Measurements from ENCODE around the gene HOXB3.

Gene HOXB3

DNA sequence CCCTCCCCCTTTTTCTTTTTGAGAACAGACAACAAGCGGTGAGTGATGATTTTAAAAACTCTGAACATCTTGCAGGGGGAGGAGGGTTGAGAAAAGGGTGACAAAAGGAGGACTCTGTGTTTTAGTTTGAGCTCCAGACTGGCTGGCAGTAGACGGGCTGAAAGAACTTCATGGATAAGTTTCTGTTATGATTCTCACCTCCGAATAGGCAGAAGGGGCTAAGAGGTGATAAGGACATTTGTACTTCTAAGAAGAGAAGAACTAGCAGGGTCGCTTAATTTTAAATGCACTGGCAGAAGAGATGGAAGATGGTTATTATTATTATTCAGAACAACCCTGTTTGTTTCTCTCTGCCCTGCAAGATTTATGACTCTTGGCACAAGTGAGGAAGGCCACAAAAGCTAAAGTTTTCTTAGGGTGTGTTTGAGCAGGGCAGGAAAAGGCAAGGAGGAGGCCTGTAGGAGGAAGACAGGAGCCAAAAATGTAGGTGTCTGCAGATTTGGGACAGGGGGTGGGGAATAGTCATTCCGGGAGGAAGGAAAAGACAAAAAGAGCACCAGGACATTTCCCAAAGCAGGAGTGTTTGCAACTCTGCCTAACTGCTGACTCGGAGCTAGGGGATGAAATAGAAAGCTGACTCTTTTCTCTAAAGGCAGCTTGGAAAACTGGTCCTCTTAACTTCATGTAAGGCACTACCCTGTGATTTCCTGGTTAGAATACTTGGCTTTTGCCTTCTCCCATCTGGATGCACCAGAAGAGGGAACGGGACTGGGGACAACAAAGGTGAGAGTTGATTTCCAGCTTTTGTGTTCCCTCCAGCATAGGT, 33.3 kb downstream of the HOXB3 start:
- DNase-seq (ENCODE audit: low read depth), result no peak

DNA sequence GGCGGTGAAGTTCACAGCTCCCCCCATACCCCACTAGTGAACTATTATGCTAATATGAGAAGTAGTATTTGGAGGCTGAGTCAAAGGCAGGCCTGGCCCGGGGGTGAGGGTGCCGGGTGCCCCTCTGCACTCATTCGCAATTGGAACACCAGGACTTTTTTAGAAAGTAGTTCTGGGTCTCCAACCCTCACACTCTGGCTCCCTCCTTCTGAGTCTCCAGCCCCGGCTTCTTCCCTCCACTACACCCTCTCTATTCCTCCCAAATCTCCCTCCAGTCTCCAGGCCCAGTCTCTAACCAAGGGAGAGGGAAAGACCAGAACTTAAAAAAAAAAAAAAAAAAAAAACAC, 33.8 kb downstream of the HOXB3 start:
- no peak for DNase-seq (ENCODE audit: low read depth)

DNA sequence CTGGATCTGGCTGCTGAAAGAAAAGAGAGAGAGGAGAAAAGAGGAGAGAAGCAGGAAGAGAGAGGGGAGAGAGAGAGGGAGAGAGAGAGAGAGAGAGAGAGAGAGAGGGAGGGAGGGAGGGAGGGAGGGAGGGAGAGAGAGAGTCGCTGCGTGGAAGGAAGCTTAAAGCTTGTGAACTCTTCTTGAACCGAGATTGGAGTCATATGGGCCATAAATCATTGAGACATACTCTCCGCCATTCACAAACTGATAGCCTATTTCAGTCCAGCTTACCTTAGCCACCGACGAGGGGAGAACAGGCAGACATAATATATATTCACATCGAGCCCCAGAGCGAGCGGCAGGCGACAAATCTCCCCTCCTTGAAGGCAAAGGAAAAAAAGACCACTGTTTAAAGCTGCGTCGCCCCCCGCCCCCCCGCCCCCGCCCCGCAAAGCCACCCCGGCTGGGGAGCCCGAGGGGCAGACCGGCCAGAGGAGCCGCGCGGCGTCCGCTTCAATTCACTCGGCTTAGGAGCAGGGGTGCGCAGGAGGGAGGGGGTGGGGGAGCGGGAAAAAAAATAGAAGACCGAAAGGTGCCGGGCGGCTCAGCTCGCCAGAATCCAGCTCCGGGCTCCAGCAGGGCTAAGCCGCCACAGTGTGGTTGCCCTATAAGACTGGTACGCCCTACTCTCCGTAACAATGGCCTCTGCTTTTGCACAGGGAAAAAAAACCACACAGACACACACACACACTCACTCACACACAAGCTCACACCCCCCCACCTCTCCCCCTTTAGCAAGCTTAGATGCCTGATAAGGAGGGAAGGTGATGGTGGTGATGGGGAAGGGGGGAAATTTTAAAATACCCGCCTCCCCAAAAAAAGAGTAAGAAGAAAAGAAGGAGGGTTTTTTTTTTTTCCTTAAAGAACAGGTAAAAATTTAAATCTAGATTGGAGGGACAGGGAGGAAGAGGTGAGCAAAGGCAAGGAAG, 34.5 kb downstream of the HOXB3 start:
- no peak for DNase-seq (ENCODE audit: low read depth)

DNA sequence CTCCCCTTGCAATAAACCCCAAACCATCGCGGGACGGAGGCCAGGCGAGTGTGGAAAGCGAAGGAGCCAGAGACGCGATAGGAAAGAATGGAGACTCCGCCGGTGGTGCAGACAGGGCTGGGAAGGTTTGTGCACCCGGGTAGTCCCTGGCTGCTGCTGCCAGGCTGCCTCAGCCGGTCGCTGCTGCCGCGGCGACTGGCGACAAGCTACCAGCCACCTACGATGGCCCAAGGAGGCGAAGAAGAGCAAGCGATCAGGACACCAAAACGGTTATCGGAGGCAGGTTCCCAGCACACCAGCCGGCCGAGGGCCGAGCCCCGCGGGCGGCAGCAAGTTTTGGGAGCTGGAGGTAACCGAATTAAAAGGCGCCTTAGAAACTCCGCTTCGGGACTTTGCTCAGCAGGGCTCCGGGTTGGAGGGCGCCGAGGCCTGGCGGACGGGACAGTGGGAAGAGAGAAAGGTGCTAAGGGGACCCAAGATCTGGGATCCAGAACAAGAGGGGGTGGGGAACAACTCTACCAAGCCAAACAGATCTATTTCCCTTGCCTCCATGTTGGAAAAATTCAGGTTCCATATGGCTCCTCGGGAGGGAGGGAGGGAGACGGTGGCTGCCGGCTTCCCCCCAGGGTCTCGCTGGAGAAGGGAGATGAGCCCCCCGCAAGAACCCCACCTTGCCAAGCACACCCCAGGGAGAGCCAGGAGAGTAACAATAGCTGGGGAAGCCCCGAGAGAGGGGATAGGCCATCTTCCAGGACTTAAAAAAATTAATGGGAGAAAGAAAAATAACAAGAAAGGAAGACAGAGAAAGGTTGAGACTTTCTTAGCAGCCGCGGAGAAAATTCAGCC, 35.4 kb downstream of the HOXB3 start:
- no peak for DNase-seq (ENCODE audit: low read depth)

DNA sequence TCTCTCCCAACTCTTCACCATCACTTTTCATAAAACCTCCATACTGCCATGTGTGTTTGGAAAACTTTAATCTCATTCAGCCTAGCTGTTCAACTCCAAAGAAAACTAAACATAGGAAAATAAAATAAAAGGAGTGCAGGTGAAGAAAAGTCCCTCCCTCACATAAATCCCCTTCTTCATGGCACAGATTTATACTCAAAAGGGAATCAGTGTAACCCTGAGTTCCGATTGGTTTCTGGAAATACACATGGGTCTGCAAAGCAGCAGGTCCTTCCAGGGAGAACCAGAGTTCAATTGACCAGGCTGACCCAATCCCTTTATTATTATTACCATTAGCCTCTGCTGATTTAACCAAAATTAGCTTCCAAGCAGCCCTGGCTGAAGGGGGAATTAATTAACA, 36.2 kb downstream of the HOXB3 start:
- DNase-seq (ENCODE audit: low read depth), result no peak

DNA sequence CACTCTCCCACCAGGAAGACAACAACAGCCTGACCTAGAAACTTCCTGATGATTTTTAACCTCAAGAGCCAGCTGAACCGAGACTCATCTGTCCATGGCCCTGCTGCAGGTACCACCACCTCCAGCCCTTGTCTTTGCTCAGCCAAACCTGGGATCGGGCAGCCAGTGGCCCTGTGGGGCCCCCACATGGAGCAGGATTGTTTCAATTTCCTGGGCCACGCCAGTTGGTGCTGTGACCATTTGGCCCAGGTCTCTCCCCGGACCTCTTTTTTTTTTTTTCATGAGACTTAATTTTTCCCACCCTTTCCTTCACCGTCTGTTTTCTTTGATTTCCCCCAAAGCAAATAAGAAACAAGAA, 36.9 kb downstream of the HOXB3 start:
- no peak for DNase-seq (ENCODE audit: low read depth)

DNA sequence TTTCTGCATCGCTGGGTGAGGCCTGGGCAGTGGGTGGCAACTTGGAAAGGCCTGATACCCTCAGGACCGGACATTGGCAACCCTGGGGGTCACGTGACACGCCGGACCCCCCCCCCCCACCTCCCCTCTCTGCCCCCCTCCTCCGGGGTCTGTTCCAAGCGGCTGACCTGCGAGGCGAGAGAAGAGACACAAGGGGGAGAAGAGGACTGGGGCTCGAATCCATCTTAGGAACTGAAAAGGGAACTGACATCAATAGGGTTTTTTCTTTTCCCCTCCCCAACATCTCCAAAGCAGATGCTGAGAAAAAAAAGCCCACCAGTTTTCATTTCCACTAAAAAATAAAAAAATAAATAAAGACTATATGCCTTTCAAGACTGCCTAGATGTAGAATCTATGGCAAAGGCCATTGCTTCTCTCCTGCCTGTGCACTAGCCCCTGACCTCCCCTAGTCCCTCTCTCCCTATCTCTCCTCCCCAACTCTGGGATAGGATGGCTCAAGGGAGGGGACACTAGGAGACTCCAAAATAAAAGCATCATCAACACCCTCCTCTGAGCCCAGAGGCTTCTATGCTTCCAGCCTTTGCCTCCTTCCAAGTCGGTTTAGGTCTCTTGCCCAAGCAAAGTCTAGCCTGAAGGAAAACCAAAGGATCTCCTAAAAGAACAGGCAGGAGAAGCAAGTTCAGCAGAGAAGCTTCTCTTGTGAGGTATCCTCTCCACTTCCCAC, 37.4 kb downstream of the HOXB3 start:
- no peak for DNase-seq (ENCODE audit: low read depth)

DNA sequence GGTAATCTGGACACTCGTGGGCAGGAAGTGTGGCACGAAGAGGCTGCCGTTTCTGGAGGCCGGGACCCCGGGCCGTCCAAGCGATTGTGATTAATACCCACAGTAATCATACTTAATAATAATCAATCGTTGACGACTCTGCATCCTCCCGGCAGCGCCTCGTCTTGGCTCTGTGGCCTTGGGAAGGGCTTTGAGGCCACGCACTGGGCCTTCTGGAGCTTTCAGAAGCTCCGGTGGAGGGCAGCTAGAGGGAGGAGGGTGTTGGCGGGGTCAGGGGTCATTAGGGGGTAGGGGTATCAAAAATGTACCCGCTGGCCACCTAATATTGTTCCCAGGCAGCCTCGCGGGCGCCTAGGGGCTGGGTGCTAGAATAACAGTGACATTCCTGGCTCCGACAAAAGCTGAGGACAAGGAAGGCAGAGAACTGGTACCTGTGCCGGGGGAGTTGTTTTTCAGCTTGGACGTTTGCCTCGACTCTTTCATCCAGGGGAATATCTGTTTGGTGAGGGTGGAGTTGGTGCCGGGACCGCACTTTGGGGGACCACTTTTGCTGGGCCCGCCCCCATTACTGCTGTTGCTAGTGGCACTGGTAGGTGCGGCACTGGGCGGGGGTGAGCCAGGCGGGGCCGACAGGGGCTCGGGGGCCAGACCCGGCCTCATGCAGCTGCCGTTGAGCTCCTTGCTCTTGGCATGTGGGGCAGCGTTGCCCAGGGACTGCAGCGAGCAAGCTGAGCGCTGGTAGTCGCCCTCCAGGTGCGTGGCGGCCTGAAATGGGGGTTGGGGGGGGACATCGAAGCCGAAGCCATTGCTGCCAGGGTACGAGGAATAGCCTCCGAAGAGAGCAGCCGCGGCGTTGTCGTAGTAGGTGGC, 38.2 kb downstream of the HOXB3 start:
- DNase-seq (ENCODE audit: low read depth), result no peak

DNA sequence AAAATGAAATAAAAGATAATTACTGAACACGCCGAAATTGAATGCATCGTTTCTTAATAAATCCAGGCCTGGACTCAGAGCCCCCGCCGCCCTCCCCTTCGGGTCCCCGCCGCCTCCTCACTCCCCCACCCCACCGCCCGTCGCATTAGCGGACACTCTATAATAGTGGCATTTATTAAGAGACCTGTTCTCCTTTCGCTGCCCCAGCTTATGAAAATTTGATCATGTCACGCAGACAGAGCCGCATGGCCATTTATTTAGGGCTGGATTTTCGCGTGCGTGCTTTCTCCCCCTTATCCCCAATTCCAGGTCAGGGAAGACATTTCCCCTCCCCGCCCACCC, 38.9 kb downstream of the HOXB3 start:
- DNase-seq (ENCODE audit: low read depth), result no peak

DNA sequence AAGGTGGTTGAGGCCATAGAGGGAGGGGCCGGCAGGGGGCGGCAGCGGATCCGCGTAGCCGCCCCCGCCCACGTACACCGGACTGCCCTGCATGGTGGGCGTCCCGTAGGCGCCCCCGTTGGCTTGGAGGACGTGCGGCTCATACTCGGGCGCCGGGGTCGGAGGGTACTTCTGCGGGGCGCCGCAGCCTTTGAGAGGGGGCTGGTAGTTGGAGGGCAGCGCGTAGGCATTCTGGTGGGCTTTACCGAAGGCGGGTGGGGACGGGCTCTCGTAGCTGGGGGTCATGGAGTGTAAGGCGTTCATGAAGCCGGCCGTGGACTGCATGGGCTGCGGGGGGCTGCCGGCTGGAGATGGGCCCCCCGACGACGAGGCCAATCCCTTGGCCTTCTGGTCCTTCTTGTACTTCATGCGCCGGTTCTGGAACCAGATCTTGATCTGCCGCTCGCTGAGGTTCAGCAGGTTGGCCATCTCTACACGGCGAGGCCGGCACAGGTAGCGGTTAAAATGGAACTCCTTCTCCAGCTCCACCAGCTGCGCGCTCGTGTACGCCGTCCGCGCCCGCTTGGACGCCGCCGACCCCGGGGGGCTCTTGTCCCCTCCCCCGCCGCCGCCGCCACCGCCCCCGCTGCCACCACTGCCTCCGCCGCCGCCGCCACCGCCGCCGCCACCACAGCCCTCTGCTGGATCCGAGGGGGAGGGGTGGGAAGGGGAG, 39.4 kb downstream of the HOXB3 start:
- no peak for DNase-seq (ENCODE audit: low read depth)

DNA sequence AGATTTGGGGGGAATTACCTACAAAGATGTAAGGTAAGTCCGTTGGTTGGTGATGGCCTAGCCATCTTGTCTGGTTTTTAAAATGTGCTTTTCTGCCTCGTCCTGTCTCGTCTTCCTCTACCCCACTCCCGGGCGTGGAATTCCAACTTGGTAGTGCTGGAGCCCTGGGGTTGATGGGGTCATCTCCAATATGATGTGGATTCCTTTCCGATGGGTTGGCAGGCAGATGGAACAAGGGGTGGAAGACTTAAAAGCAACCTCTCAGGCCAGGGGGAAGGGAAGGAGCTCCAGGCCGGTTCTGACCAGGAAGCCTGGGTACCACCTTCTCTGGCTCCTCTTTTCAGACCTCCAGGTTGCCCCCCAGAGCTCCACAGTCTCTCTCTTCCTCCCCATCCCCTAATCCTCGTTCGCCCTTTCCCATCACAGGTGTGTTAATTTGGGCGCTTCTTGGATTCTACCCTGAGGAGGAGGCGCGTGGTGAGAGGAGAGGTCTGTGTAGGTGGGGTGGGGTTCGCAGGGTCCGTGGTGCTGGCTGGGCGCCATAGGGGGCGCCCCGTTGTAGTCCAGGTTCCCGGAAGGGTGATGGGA, 40.0 kb downstream of the HOXB3 start:
- DNase-seq (ENCODE audit: low read depth), result no peak

DNA sequence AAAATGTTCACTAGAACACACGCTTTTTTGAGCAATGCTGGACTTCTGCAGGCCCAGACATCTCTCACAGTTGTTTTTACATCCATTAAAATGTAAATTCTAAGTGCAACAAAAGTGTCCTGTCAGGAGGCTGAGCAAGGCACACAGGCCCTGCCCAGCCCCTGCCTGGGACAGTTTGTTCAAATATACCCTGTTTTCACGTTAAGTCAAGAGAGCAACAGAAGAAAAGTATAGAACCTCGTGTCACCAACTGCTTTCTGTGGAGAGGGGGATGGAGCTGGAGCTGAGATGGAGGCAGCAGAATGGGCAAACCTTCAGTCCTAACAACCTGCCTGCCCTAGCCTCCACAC, 40.8 kb downstream of the HOXB3 start:
- no peak for DNase-seq (ENCODE audit: low read depth)

DNA sequence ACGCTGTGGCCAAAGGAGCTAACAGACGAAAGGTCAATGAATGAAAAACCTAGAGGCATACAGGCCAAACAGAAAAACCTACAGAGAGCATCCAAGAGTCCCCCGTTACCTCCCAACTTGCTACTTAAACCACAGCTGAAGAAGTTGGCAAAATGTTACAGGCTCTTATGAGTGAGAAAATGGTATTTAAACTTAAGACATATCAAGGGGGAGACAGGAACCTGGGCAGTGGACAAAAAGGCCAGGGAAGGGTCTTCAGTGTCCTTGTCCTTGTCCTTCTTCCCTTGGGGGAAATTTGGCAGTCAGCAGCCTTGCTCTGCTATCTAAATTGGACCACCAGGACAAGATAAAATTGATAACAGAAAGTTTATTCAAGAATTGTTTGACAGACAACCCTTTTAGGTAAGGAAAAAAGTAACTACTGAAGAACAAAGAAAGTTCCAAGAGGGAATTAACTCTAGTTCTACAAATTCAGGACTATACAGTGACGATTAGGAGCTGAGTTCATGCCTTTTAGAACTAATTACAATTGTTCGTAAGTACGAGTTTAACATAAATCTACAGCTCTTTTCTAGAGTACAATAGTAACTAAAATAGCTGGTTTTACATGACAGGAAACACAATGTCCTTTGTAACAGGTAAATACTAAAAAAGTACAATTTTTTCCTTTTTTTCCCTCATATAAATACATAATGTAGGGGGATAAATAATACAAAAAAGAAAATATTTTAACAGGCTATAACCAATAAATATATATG, 41.3 kb downstream of the HOXB3 start:
- DNase-seq (ENCODE audit: low read depth), result no peak

DNA sequence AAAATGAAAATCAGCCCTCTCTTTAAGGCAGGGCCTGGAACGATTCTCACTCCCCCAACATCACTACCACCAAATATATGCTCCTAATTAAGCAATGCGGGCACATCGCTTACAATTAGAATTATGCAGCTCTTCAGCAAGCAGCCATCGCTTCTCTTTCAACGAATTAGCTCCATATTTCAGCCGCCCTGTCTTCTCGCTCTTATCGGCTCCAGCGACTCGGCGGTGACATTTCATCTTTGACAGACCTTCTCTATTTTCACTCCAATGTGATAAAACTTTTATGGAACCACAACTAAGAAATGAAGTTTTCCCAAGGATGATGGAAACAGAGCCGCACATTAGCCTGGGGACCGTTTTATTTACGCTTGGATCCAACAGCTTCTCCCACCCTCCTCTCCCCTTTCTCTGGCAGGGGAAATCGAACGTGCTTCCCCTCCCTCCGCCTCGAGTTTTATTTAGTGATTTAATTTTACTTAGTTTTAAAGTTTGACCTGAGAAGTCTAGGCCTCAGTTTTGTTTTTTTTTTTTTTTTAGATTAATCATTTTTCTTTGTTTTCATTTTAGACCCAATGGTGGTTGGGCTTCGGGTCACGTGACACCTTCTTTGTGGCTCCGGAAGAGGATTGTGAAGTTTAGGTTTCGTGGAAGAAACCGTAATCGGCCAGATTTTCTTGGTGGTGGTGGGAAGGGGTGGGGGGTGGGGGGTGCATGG, 42.1 kb downstream of the HOXB3 start:
- DNase-seq (ENCODE audit: low read depth), result no peak

DNA sequence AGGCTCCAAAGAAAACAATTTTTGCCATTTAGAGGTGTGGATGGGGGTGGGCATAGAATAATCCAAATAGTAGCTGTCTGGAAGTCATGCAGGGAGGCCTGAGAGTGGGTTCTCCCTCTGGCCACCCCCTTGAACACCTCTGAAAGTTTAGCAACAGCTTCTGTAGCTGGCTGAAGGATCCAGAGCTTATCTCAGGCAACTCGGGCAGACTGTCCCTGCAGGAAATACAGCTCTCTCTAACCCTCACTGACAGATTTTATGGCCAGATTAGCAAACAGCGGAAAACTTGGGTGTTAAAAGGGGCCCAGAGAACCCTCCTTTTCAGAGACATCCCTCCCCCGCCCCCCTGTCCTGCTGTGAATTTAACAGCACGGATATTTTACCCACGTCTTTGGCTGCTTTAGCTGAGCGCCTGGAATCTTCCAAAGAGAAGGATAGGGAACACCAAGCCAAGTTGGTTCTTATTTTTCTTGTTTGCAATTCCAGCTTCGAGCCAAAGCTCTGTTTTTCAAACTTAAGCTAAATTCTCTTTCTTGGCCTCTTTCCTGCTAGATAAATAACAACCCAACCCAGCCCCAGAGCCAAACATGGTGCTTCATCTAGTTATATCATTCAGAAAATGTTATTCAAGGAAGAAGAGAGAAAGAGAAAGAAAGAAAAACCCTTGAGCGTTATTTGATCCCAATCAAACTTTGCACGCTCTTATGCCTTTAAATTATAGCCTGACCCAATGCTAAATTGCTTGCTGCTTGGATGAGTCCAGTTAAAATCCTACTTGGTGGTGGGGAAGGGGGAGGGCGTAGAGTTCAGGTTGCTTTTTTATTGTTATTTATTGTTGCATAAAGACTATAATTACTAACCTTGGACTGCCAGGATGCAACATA, 42.9 kb downstream of the HOXB3 start:
- DNase-seq (ENCODE audit: low read depth), result no peak

DNA sequence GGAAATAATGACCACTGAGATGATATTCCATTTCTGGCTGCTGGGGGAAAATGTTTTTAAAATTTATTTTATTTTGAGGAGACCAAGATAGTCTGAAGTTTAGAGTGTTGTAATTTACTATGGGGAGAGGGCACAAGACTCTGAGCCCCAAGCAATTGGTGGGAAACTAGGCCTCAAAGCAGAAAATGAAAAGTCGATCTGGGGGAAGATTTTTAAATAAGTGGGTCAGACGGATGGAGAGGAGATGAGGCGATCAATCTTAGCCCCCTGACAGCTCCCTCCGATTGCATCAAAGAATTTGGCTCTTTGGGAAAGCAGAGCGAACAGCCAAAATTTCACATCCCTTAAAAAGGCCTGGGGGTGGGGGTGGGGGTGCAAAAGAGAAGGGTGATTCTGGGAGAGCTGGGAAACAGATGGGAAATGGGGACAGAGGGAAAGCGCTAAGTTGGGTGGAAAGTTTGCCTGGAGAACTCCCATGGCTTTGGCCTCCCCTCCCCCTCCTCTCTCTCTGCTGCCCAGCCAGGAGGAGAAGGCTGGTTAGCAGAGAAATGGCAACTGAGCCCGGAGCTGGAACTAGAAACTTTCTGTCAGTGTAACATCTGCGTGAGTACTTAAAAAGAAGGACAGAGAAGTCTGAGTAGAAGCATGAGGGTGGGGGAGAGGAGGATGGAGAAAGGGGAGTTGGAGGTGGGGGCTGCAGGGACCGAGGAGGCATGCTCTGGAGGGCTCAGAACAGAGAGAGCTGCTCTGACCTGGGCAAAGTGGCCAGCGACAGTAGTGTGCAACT, 43.7 kb downstream of the HOXB3 start:
- no peak for DNase-seq (ENCODE audit: low read depth)

DNA sequence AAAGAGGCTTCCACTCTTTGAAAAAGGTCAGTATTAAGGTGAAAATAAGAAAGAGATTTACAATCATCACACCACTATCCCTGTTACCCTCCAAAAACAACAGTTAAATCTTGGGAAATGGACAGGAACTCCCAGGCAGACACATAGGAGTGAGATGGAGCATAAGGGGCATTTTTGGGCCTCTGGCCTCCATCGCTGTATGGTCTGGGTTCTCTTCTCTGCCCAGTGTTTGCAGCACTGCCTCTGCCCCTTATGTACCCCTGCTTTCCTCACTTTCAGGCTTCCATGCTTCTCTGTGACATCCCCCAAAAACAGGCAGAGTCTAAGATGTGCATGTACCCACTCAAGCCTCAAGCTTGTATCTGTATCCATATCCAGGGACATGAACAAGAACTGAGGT, 44.5 kb downstream of the HOXB3 start:
- no peak for DNase-seq (ENCODE audit: low read depth)

Measured in stimulated activated CD8-positive, alpha-beta memory T cell treated with anti-CD3 and anti-CD28 coated beads, Interleukin-12 subunit alpha, Interleukin-12 subunit beta, amount 100 ng/mL, for 1 hour (primary cell).